ENCODE data around the gene NTM. TPM values are rescaled to one million over a fixed set of nuclear protein-coding genes. Genes with fewer than 3 reads are reported as not detected.

Gene NTM
- total and polyA plus RNA-seq, 8 donors: 0.04 to 4.4 (median 0.50) TPM

DNA sequence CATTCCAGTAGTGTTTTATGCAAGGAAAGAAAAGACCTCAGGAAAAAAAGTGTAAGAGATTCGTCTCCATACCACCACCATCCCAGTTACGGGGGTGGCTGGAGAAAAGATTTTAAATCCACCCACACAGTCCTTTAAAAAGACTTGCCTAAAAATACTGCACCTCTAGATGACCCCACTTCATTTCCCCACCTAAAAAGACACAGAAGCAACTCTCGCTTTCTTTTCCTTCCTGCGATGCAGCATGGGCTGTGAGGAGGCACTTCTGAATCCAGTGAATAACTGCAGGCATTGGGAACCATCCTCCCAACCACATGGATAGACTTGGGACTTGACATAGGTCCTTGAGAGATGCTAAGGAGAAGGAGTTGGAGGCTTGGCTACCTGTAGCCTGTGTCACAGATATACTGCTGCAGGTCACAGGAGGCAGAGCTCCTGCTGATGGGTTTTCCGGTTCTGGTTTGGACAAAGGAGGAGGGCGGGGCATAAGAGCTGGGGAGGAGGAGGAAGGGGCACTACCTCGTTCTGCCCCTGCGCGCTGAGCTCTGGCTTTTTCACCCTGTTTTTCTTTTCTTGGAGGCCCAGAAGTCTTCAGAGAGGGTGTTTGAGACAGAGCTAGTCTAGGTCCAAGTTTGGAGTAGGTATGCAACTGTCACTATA is 285.9 kb downstream of the NTM start:
- FAIRE-seq (no peak), DNase-seq (no peak), ATAC-seq (no peak)
- intact Hi-C loops (cut with DNase I): no loop called here
- Histone ChIP-seq H3K9me3 (no peaks in the 10 kb centered on the region), H3K4me1 (no peaks in the 10 kb centered on the region), H3K4me3 (no peak overlapping the region), H3K27me3 (peaks cover 0 to 5% (median 0%) of the 10 kb centered on the region in 4 donors), H3K27ac (no peak overlapping the region), H3K36me3 (no peaks in the 10 kb centered on the region)
- no peak for TF ChIP-seq CTCF (IDR thresholded peaks at IDR 0.05)
- 39 to 46% methylated on average over 9 of the region's 9 CpGs for WGBS, 2 donors

DNA sequence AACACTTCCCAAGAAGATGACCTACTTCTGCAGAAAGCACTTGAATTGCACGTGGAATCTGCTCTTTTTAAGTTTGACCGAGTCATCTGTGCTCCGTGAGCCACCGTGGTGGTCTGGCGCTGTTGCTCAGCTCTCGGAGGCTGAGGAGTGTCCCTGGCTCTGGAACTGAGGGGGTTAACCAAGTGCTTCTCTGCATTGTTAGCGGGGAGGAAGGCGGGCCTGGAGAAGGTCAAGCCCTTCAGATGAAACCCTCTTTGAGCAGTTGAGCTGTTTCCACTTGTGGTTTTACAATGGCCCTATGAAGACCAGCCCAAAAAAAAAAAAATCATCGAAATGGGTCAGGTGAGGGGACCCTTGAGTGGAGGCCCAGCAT is 286.4 kb downstream of the NTM start:
- ATAC-seq (no peak), FAIRE-seq (no peak), DNase-seq (no peak)
- intact Hi-C loops (cut with DNase I): no loop called here
- no peaks in the 10 kb centered on the region for H3K36me3 ChIP-seq
- no peak for TF ChIP-seq CTCF (IDR thresholded peaks at IDR 0.05)
- no peak overlapping the region for H3K27ac ChIP-seq
- no peaks in the 10 kb centered on the region for H3K9me3 ChIP-seq
- 30 to 33% methylated on average over 9 of the region's 9 CpGs for WGBS, 2 donors
- H3K4me1 ChIP-seq: no peaks in the 10 kb centered on the region
- H3K27me3 ChIP-seq: peaks cover 0 to 5% (median 0%) of the 10 kb centered on the region in 4 donors
- no peak overlapping the region for H3K4me3 ChIP-seq

- H3K4me1 ChIP-seq: no peaks in the 10 kb centered on the region
- DNase-seq: no peak
- no peak overlapping the region for H3K27ac ChIP-seq
- WGBS, 2 donors: 66 to 78% methylated on average over 17 of the region's 17 CpGs
- intact Hi-C loops (cut with DNase I): no loop called here
- H3K27me3 ChIP-seq: peaks cover 0 to 5% (median 0%) of the 10 kb centered on the region in 4 donors
- no peak overlapping the region for H3K4me3 ChIP-seq
- H3K9me3 ChIP-seq: no peaks in the 10 kb centered on the region
- no peak for TF ChIP-seq CTCF (IDR thresholded peaks at IDR 0.05)
- no peaks in the 10 kb centered on the region for H3K36me3 ChIP-seq
- no peak for ATAC-seq
- no peak for FAIRE-seq
Observed at GRCh38 chr11:131658414-131658813, 288.0 kb downstream of the NTM start.

GRCh38 chr11:131658952-131659351 is 288.5 kb downstream of the NTM start:
- no peaks in the 10 kb centered on the region for H3K4me1 ChIP-seq
- H3K27ac ChIP-seq: no peak overlapping the region
- FAIRE-seq (no peak), ATAC-seq (no peak), DNase-seq (no peak)
- WGBS, 2 donors: 81 to 82% methylated on average over 2 of the region's 2 CpGs
- H3K27me3 ChIP-seq: peaks cover 0 to 5% (median 0%) of the 10 kb centered on the region in 4 donors
- H3K36me3 ChIP-seq: no peaks in the 10 kb centered on the region
- intact Hi-C loops (cut with DNase I): no loop called here
- no peaks in the 10 kb centered on the region for H3K9me3 ChIP-seq
- no peak overlapping the region for H3K4me3 ChIP-seq
- no peak for TF ChIP-seq CTCF (IDR thresholded peaks at IDR 0.05)

- FAIRE-seq (no peak), DNase-seq (no peak), ATAC-seq (no peak)
- Histone ChIP-seq H3K27ac (no peak overlapping the region), H3K4me1 (no peaks in the 10 kb centered on the region), H3K9me3 (no peaks in the 10 kb centered on the region), H3K36me3 (no peaks in the 10 kb centered on the region), H3K27me3 (peaks cover 0 to 5% (median 0%) of the 10 kb centered on the region in 4 donors), H3K4me3 (no peak overlapping the region)
- TF ChIP-seq CTCF (IDR thresholded peaks at IDR 0.05): no peak
- intact Hi-C loops (cut with DNase I): no loop called here
- 68 to 76% methylated on average over 11 of the region's 11 CpGs for WGBS, 2 donors
Observed at GRCh38 chr11:131659931-131660330, 289.5 kb downstream of the NTM start.
